HG03060 (cell line): ENCODE measurements around the gene RGMB.

ENCODE experiments used
- ATAC-seq: cut with Tn5 transposase; IDR thresholded peaks from one replicate; pipeline ENCODE4 v1.9.1; 2021; ENCODE audit warnings: low read depth, moderate number of reproducible peaks; ENCODE audit not compliant: unreplicated experiment

The RGMB gene

GRCh38 chr5:98816582-98817222, 43.2 kb downstream of the RGMB start:
- ATAC-seq, result no peak

- no peak for ATAC-seq
Observed at GRCh38 chr5:98825582-98826375, 52.3 kb downstream of the RGMB start.

- ATAC-seq, result no peak
Observed at GRCh38 chr5:98827161-98827560, 53.7 kb downstream of the RGMB start.

- ATAC-seq, result no peak
Observed at GRCh38 chr5:98827588-98828284, 54.3 kb downstream of the RGMB start.

GRCh38 chr5:98836175-98836574, 62.7 kb downstream of the RGMB start:
- ATAC-seq, result no peak

- no peak for ATAC-seq
Observed at GRCh38 chr5:98839469-98840383, 66.3 kb downstream of the RGMB start.

- ATAC-seq, result no peak
Observed at GRCh38 chr5:98840946-98841345, 67.5 kb downstream of the RGMB start.

- no peak for ATAC-seq
Observed at GRCh38 chr5:98843481-98843880, 70.0 kb downstream of the RGMB start.

- no peak for ATAC-seq
Observed at GRCh38 chr5:98844865-98845264, 71.4 kb downstream of the RGMB start.

- no peak for ATAC-seq
Observed at GRCh38 chr5:98845878-98846277, 72.4 kb downstream of the RGMB start.
